A172 (cell line): ENCODE data around the gene R3HDM2. TPM values are rescaled to one million over a fixed set of nuclear protein-coding genes. Genes with fewer than 3 reads are reported as not detected.

Source experiments
- DNase-seq: peaks from one replicate; pipeline ENCODE4 v3.0.0-alpha.2; 2015; ENCODE audit warnings: low spot score
- total RNA-seq: library from RNA; depleted of rRNA; stranded (reverse); fragments of >200 nt; shearing (Covaris generic); gene quantifications from 2 replicates; pipeline ENCODE4 v1.2.3, GENCODE V29; 2014

Gene R3HDM2
- total RNA-seq, 1 experiment from 2014 or later, result 16.3 TPM

- DNase-seq, result no peak
Observed at GRCh38 chr12:57268264-57268663, 162.6 kb downstream of the R3HDM2 start.

- no peak for DNase-seq
Observed at GRCh38 chr12:57266681-57267080, 164.2 kb downstream of the R3HDM2 start.

- DNase-seq, result no peak
Observed at GRCh38 chr12:57263096-57263495, 167.7 kb downstream of the R3HDM2 start.

GRCh38 chr12:57262126-57262822 is 168.6 kb downstream of the R3HDM2 start:
- DNase-seq, result no peak

GRCh38 chr12:57261428-57261865 is 169.4 kb downstream of the R3HDM2 start:
- DNase-seq, result no peak

GRCh38 chr12:57260366-57260765 is 170.5 kb downstream of the R3HDM2 start:
- DNase-seq, result no peak

- DNase-seq, result no peak
Observed at GRCh38 chr12:57258977-57259970, 171.6 kb downstream of the R3HDM2 start.

- DNase-seq, result no peak
Observed at GRCh38 chr12:57255916-57256315, 174.9 kb downstream of the R3HDM2 start.

- DNase-seq, result no peak
Observed at GRCh38 chr12:57254506-57255280, 176.2 kb downstream of the R3HDM2 start.

- no peak for DNase-seq
Observed at GRCh38 chr12:57250956-57251355, 179.9 kb downstream of the R3HDM2 start, which contains the start of gene STAC3. Gene STAC3 (minus strand): TSS chr12:57251187. CDS start chr12:57249636, 1,551 bp downstream.

GRCh38 chr12:57250541-57250940 is 180.3 kb downstream of the R3HDM2 start:
- no peak for DNase-seq

GRCh38 chr12:57248934-57249742 is 181.7 kb downstream of the R3HDM2 start:
- DNase-seq, result no peak

GRCh38 chr12:57247041-57247440 is 183.8 kb downstream of the R3HDM2 start:
- DNase-seq, result no peak

- no peak for DNase-seq
Observed at GRCh38 chr12:57244312-57244696, 186.5 kb downstream of the R3HDM2 start.

GRCh38 chr12:57243521-57244311 is 187.1 kb downstream of the R3HDM2 start:
- peak; percentile 28 for DNase-seq

- DNase-seq, result no peak
Observed at GRCh38 chr12:57242691-57243454, 188.0 kb downstream of the R3HDM2 start.

- DNase-seq, result no peak
Observed at GRCh38 chr12:57242329-57242690, 188.5 kb downstream of the R3HDM2 start.

- no peak for DNase-seq
Observed at GRCh38 chr12:57241402-57242310, 189.2 kb downstream of the R3HDM2 start.
